Spleen (tissue), 11 donors: ENCODE results near the gene MINK1. TPM values are rescaled to one million over a fixed set of nuclear protein-coding genes. Genes with fewer than 3 reads are reported as not detected.

Source experiments
- DNase-seq: peaks from one replicate; pipeline ENCODE4 v3.0.0-alpha.2; 2020
- H3K27ac ChIP-seq, 8 donors: fragments of 200-600 bp; sonication (generic) in 7 of 8; 1 replicate in 4 of 8; 2 replicates in 4 of 8; pipeline versions ENCODE4 v1.5.0 to v1.8.0; 2016 to 2021; ENCODE audit warnings: inconsistent platforms in 4 of 8, mild to moderate bottlenecking in 4 of 8, moderate library complexity in 1 of 8
- H3K27me3 ChIP-seq, 7 donors: fragments of 200-600 bp; sonication (generic) in 6 of 7; replicated peaks in 1 of 7; 1 replicate in 4 of 7; 2 replicates in 3 of 7; pipeline versions ENCODE4 v1.5.0 to v1.8.0; 2016 to 2021; ENCODE audit warnings: inconsistent platforms in 3 of 7, mild to moderate bottlenecking in 1 of 7
- H3K36me3 ChIP-seq, 6 donors: fragments of 200-600 bp; sonication (generic) in 5 of 6; 1 replicate in 4 of 6; 2 replicates in 2 of 6; pipeline versions ENCODE4 v1.5.0 to v1.8.0; 2016 to 2021; ENCODE audit warnings: inconsistent platforms in 2 of 6
- H3K4me1 ChIP-seq, 6 donors: fragments of 200-600 bp; sonication (generic) in 5 of 6; 1 replicate in 3 of 6; 2 replicates in 3 of 6; pipeline versions ENCODE4 v1.5.0 to v1.8.0; 2016 to 2021; ENCODE audit warnings: inconsistent platforms in 3 of 6
- H3K4me3 ChIP-seq, 8 donors: fragments of 200-600 bp; sonication (generic) in 7 of 8; 1 replicate in 4 of 8; 2 replicates in 4 of 8; pipeline versions ENCODE4 v1.5.0 to v1.8.0; 2016 to 2021; ENCODE audit warnings: inconsistent platforms in 4 of 8, mild to moderate bottlenecking in 4 of 8, moderate library complexity in 2 of 8
- H3K9me3 ChIP-seq, 8 donors: fragments of 200-600 bp; sonication (generic) in 7 of 8; 1 replicate in 4 of 8; 2 replicates in 4 of 8; pipeline versions ENCODE4 v1.5.0 to v1.8.0; 2016 to 2021; ENCODE audit warnings: inconsistent platforms in 4 of 8
- POLR2A ChIP-seq, 3 donors: fragments of 450-650 bp; IDR thresholded peaks; one replicate each; pipeline ENCODE4 v1.5.1; 2017; ENCODE audit warnings: antibody characterized with exemption in 3 of 3, mild to moderate bottlenecking in 1 of 3
- POLR2AphosphoS5 ChIP-seq, 3 donors: sonication (generic); formaldehyde crosslinking; IDR thresholded peaks; one replicate each; pipeline ENCODE4 v1.5.1; 2017; ENCODE audit warnings: antibody characterized with exemption in 3 of 3
- WGBS, 5 donors: extraction: QIAGEN DNeasy Blood & Tissue Kit in 3 of 5; methylation state at CpG; one replicate each; pipeline versions ENCODE4 v1.1.5 to v1.1.7; 2013 to 2018; 5-methylcytosine and 5-hydroxymethylcytosine counted together
- intact Hi-C: fragments of 100-400 bp; cut with DNase I; formaldehyde crosslinking; loops from one replicate; pipeline ENCODE4 v1.15.0; 2023; ENCODE audit warnings: low total_unique reads
- polyA plus RNA-seq, 3 donors: library from polyadenylated mRNA; stranded (reverse); fragments of 200-250 nt; gene quantifications; one replicate each; pipeline ENCODE4 v1.2.1, GENCODE V29; 2013
- total RNA-seq, 7 donors: library from RNA; depleted of rRNA in 3 of 7; stranded (reverse); fragments of >200 nt in 3 of 7; fragmentation: NEBNext Ultra II Directional in 4 of 7; extraction: Animal tissue kit (Norgen Biotek cat#: 25700) in 4 of 7; gene quantifications; one replicate each; pipeline versions ENCODE4 v1.1.0 to v1.2.1, GENCODE V29; 2016 to 2021
- TF ChIP-seq, protein P1 (sequence below), 11 experiments: fragments of 200-600 bp in 7 of 11; fragments of 450-650 bp in 4 of 11; sonication (generic) in 4 of 11; IDR thresholded peaks in 8 of 11; conservative IDR thresholded peaks in 3 of 11; 1 replicate in 7 of 11; 2 replicates in 4 of 11; pipeline versions ENCODE4 v1.4.0 to v1.8.0; 2016 to 2021; ENCODE audit warnings: antibody characterized with exemption in 11 of 11, inconsistent platforms in 4 of 11, mild to moderate bottlenecking in 1 of 11
- donor health status: healthy with polysubstance abuse.
- donor health status: DM: no; HTN: no; CAD: no; lungs with moderate emphysema.
- donor health status: DM: no; HTN: no; CAD: no.
- donor health status: Bipolar disorder and iron deficiency.
- donor health status: healthy.
- donor health status: DM: no; HTN: no; CAD: no.
- donor health status: DM: yes; HTN: yes; CAD: no.

MINK1 gene
- total and polyA plus RNA-seq, 10 donors = 15.9 to 129 (median 80.6) TPM

DNA sequence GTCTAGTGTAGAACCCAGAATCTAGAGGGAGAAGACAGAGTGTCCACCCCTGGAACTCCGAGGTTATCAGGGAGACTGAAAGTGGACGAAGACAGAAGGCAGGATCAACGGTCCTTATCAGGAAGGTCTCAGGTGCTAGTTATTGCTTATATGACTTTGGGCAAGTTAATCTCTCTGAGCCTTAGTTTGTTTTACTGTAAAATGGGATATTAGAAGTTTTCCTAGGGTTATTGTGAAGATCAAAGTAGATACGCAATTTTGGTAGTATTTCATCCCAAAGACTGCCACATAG, 108.1 kb downstream of the MINK1 start:
- peaks cover 58 to 90% (median 78%) of the 10 kb centered on the region in 6 donors for H3K4me1 ChIP-seq
- peak overlapping the region; percentile 57 to 95 (median 78) for H3K4me3 ChIP-seq
- no peak for TF ChIP-seq POLR2A (IDR thresholded peaks at IDR 0.05)
- TF ChIP-seq, protein P1, sequence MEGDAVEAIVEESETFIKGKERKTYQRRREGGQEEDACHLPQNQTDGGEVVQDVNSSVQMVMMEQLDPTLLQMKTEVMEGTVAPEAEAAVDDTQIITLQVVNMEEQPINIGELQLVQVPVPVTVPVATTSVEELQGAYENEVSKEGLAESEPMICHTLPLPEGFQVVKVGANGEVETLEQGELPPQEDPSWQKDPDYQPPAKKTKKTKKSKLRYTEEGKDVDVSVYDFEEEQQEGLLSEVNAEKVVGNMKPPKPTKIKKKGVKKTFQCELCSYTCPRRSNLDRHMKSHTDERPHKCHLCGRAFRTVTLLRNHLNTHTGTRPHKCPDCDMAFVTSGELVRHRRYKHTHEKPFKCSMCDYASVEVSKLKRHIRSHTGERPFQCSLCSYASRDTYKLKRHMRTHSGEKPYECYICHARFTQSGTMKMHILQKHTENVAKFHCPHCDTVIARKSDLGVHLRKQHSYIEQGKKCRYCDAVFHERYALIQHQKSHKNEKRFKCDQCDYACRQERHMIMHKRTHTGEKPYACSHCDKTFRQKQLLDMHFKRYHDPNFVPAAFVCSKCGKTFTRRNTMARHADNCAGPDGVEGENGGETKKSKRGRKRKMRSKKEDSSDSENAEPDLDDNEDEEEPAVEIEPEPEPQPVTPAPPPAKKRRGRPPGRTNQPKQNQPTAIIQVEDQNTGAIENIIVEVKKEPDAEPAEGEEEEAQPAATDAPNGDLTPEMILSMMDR (IDR thresholded peaks at IDR 0.05 in 8 of 11, conservative IDR thresholded peaks at IDR 0.05 in 3 of 11) = no peak
- no peak for TF ChIP-seq POLR2AphosphoS5 (IDR thresholded peaks at IDR 0.05)
- no peak for DNase-seq
- 25 to 48% (median 31%) methylated on average over 4 of the region's 4 CpGs for WGBS, 5 donors
- intact Hi-C loops = loop anchor here (2.0 kb wide), 1 partner anchor 26 kb away; the partner anchor contains the start of gene SPAG7
- peaks cover 0 to 71% (median 54%) of the 10 kb centered on the region in 6 donors for H3K36me3 ChIP-seq
- no peaks in the 10 kb centered on the region for H3K27me3 ChIP-seq
- peak overlapping the region; percentile 93 to 99 (median 97) for H3K27ac ChIP-seq
- no peaks in the 10 kb centered on the region for H3K9me3 ChIP-seq

DNA sequence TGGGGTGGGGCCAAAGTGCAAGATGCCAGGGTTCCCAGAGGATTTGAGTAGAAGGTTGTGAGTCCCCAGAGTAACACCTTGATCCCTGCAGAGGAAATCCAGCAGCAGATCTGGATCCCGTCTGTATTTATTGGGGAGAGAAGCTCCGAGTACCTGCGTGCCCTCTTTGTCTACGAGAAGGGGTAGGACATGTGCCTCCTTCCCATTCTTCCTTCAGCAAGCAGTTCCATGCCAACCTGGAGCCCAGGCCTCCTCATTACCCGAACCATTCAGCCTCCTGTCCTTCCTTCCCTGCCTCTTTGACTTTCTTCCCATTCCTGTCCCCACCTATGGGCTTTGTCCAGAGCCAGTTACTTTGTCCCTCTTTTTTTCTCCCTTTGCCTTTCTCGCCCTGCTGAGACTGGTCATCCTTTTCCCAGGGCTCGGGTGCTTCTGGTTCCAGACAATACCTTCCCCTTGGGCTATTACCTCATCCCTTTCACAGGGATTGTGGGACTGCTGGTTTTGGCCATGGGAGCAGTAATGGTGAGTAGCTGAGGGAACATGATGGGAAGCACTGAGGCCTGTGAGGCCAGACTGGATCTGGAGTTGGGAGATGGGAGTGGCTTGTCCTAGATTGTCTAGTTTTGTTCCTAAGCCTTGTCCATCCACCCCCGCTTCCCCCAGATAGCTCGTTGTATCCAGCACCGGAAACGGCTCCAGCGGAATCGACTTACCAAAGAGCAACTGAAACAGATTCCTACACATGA, 109.8 kb downstream of the MINK1 start:
- WGBS, 5 donors = 73 to 82% (median 78%) methylated on average over 13 of the region's 13 CpGs
- Histone ChIP-seq H3K27me3 (no peaks in the 10 kb centered on the region), H3K36me3 (peaks cover 0 to 65% (median 47%) of the 10 kb centered on the region in 6 donors), H3K4me3 (peak overlapping the region in 1 of 8 donors; percentile 78), H3K27ac (peak overlapping the region; percentile 66 to 99 (median 98)), H3K9me3 (no peaks in the 10 kb centered on the region), H3K4me1 (peaks cover 63 to 84% (median 81%) of the 10 kb centered on the region in 6 donors)
- intact Hi-C loops = no loop called here
- TF ChIP-seq POLR2A (IDR thresholded peaks at IDR 0.05) (no peak), POLR2AphosphoS5 (IDR thresholded peaks at IDR 0.05) (no peak)
- TF ChIP-seq, protein P1 (IDR thresholded peaks at IDR 0.05 in 8 of 11, conservative IDR thresholded peaks at IDR 0.05 in 3 of 11) = no peak
- DNase-seq = no peak

DNA sequence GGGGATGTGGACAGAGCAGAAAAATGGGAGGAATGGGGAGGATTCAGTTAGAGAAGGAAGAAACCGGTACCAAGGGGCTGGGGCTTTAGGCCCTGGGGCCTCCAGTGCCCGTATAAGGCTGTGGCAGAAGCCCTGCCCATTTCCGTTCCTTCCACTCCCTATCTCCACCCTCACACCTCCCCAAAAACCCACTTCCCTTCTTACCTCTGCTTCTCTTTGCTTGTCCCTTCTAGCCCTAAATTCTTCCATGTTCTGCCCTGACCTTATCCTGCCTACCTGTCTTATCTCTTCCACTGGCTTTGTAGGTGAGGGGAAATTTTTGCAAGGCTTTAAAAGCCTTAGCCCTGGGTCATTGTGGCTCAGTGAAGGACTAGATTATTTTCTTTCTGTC, 111.0 kb downstream of the MINK1 start:
- Histone ChIP-seq H3K9me3 (no peaks in the 10 kb centered on the region), H3K36me3 (peaks cover 0 to 59% (median 42%) of the 10 kb centered on the region in 6 donors), H3K27me3 (no peaks in the 10 kb centered on the region), H3K4me3 (peak overlapping the region in 7 of 8 donors; percentile 10 to 100 (median 97)), H3K4me1 (peaks cover 56 to 78% (median 70%) of the 10 kb centered on the region in 6 donors), H3K27ac (peak overlapping the region; percentile 66 to 99 (median 98))
- intact Hi-C loops = no loop called here
- 2 to 13% (median 9%) methylated on average over 3 of the region's 3 CpGs for WGBS, 5 donors
- TF ChIP-seq POLR2A (IDR thresholded peaks at IDR 0.05) (no peak), POLR2AphosphoS5 (IDR thresholded peaks at IDR 0.05) (peak in 1 of 3 donors; percentile 75)
- TF ChIP-seq, protein P1 (IDR thresholded peaks at IDR 0.05 in 8 of 11, conservative IDR thresholded peaks at IDR 0.05 in 3 of 11) = no peak
- peak; percentile 89 for DNase-seq

DNA sequence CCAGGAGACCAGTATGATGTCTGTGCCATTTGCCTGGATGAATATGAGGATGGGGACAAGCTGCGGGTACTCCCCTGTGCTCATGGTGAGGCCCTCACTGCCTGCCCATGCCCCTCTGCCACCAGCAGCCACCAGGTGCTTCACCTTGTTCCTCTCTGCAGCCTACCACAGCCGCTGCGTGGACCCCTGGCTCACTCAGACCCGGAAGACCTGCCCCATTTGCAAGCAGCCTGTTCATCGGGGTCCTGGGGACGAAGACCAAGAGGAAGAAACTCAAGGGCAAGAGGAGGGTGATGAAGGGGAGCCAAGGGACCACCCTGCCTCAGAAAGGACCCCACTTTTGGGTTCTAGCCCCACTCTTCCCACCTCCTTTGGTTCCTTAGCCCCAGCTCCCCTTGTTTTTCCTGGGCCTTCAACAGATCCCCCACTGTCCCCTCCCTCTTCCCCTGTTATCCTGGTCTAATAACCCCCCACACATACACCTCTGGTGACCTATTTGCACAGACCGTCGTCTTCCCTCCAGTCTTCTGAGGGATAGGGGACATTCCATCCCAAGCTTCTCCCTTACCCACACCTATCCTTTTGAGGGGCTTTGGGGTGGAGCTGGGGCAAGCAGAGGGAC, 111.5 kb downstream of the MINK1 start:
- H3K4me3 ChIP-seq = peak overlapping the region in 7 of 8 donors; percentile 78 to 100 (median 99)
- peaks cover 55 to 78% (median 70%) of the 10 kb centered on the region in 6 donors for H3K4me1 ChIP-seq
- DNase-seq = peak; percentile 84
- H3K9me3 ChIP-seq = no peaks in the 10 kb centered on the region
- 20 to 38% (median 31%) methylated on average over 8 of the region's 8 CpGs for WGBS, 5 donors
- peak overlapping the region; percentile 66 to 99 (median 98) for H3K27ac ChIP-seq
- peaks cover 0 to 59% (median 42%) of the 10 kb centered on the region in 6 donors for H3K36me3 ChIP-seq
- no peaks in the 10 kb centered on the region for H3K27me3 ChIP-seq
- TF ChIP-seq, protein P1 (IDR thresholded peaks at IDR 0.05 in 8 of 11, conservative IDR thresholded peaks at IDR 0.05 in 3 of 11) = no peak
- TF ChIP-seq POLR2A (IDR thresholded peaks at IDR 0.05) = no peak
- peak in 2 of 3 donors; percentile 70 to 76 for TF ChIP-seq POLR2AphosphoS5 (IDR thresholded peaks at IDR 0.05)
- intact Hi-C loops = no loop called here
